Glutamatergic neuron (in vitro differentiated cells): ENCODE measurements around the gene ERGIC1. TPM values are rescaled to one million over a fixed set of nuclear protein-coding genes. Genes with fewer than 3 reads are reported as not detected.

Experiments
- DNase-seq: peaks from one replicate; pipeline ENCODE4 v3.0.0; 2022
- H3K27ac Mint-ChIP-seq: one replicate; pipeline ENCODE4 v1.8.0; 2020; ENCODE audit warnings: mild to moderate bottlenecking, mixed read lengths, inconsistent platforms; ENCODE audit not compliant: unreplicated experiment
- H3K27me3 Mint-ChIP-seq: one replicate; pipeline ENCODE4 v1.8.0; 2020; ENCODE audit warnings: mild to moderate bottlenecking, moderate library complexity, mixed read lengths, inconsistent platforms; ENCODE audit not compliant: unreplicated experiment
- H3K36me3 Mint-ChIP-seq: one replicate; pipeline ENCODE4 v1.8.0; 2020; ENCODE audit warnings: mild to moderate bottlenecking, mixed read lengths, inconsistent platforms; ENCODE audit not compliant: unreplicated experiment
- H3K4me1 Mint-ChIP-seq: one replicate; pipeline ENCODE4 v1.8.0; 2020; ENCODE audit warnings: mild to moderate bottlenecking, low read depth, mixed read lengths, inconsistent platforms; ENCODE audit not compliant: unreplicated experiment
- H3K4me3 Mint-ChIP-seq: one replicate; pipeline ENCODE4 v1.8.0; 2020; ENCODE audit warnings: mild to moderate bottlenecking, mixed read lengths, inconsistent platforms; ENCODE audit not compliant: unreplicated experiment
- H3K9me3 Mint-ChIP-seq: one replicate; pipeline ENCODE4 v1.8.0; 2020; ENCODE audit warnings: mild to moderate bottlenecking, moderate library complexity, mixed read lengths, inconsistent platforms; ENCODE audit not compliant: unreplicated experiment
- CTCF ChIP-seq: fragments of 200-600 bp; sonication (generic); IDR thresholded peaks from one replicate; pipeline ENCODE4 v1.5.0; 2021; ENCODE audit not compliant: partially characterized antibody, unreplicated experiment
- total RNA-seq: library from RNA; stranded (reverse); fragmentation: NEBNext Ultra II Directional; extraction: Animal tissue kit (Norgen Biotek cat#: 25700); gene quantifications from one replicate; pipeline ENCODE4 v1.2.1, GENCODE V29; 2021; ENCODE audit not compliant: unreplicated experiment

The ERGIC1 gene
- total RNA-seq, 1 donor from 2014 or later = 76.2 TPM

- DNase-seq = no peak
- H3K4me3 Mint-ChIP-seq = no peak overlapping the region
These were observed 81.5 kb downstream of the ERGIC1 start for GRCh38 chr5:172915514-172915913.

GRCh38 chr5:172918421-172919371, 84.6 kb downstream of the ERGIC1 start:
- no peak for DNase-seq
- H3K9me3 Mint-ChIP-seq = peaks cover 4% of the 10 kb centered on the region
- H3K27ac Mint-ChIP-seq = no peak overlapping the region
- no peak overlapping the region for H3K4me3 Mint-ChIP-seq
- TF ChIP-seq CTCF = no peak
- peaks cover 3% of the 10 kb centered on the region for H3K27me3 Mint-ChIP-seq
- no peaks in the 10 kb centered on the region for H3K36me3 Mint-ChIP-seq
- peaks cover 6% of the 10 kb centered on the region for H3K4me1 Mint-ChIP-seq

More at GRCh38 chr5:172915514-172915913, 81.5 kb downstream of the ERGIC1 start:
- H3K27ac Mint-ChIP-seq = no peak overlapping the region
- peaks cover 6% of the 10 kb centered on the region for H3K4me1 Mint-ChIP-seq
- no peaks in the 10 kb centered on the region for H3K36me3 Mint-ChIP-seq
- H3K27me3 Mint-ChIP-seq = peaks cover 2% of the 10 kb centered on the region
- TF ChIP-seq CTCF = no peak
- H3K9me3 Mint-ChIP-seq = no peaks in the 10 kb centered on the region

- Mint-ChIP-seq H3K4me1 (peaks cover 6% of the 10 kb centered on the region), H3K27ac (no peak overlapping the region), H3K4me3 (no peak overlapping the region), H3K27me3 (peaks cover 7% of the 10 kb centered on the region), H3K9me3 (peaks cover 7% of the 10 kb centered on the region), H3K36me3 (no peaks in the 10 kb centered on the region)
- DNase-seq = no peak
- TF ChIP-seq CTCF = no peak
These were observed 85.7 kb downstream of the ERGIC1 start for GRCh38 chr5:172919525-172920446.

- no peak for TF ChIP-seq CTCF
- Mint-ChIP-seq H3K27ac (peak overlapping the region; percentile 28), H3K9me3 (peaks cover 7% of the 10 kb centered on the region), H3K4me1 (peaks cover 6% of the 10 kb centered on the region), H3K4me3 (no peak overlapping the region), H3K36me3 (no peaks in the 10 kb centered on the region), H3K27me3 (peaks cover 7% of the 10 kb centered on the region)
- no peak for DNase-seq
These were observed 86.4 kb downstream of the ERGIC1 start for GRCh38 chr5:172920447-172920849.
